Measurements from ENCODE around the gene CCL26.

DNA sequence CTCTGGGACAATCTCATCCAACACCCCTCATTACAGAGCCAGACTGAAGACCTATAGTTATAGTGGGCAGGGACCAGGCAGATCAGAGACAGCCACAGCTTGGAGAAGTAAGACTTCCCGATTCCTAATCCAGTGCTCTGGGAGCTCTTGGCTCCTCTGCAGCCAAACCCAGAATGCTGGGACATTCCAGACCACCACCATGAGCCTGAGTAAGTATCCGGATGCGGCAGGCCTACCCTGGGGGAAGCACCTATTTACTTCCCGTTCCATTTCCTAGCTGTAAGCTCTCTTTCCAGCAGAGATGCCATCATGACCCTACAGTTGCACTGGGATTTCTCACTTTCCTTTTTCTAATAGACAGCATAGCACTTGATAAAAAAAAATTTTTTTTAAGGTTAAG is 49.6 kb downstream of the CCL26 start:
- TF ChIP-seq, protein P1, sequence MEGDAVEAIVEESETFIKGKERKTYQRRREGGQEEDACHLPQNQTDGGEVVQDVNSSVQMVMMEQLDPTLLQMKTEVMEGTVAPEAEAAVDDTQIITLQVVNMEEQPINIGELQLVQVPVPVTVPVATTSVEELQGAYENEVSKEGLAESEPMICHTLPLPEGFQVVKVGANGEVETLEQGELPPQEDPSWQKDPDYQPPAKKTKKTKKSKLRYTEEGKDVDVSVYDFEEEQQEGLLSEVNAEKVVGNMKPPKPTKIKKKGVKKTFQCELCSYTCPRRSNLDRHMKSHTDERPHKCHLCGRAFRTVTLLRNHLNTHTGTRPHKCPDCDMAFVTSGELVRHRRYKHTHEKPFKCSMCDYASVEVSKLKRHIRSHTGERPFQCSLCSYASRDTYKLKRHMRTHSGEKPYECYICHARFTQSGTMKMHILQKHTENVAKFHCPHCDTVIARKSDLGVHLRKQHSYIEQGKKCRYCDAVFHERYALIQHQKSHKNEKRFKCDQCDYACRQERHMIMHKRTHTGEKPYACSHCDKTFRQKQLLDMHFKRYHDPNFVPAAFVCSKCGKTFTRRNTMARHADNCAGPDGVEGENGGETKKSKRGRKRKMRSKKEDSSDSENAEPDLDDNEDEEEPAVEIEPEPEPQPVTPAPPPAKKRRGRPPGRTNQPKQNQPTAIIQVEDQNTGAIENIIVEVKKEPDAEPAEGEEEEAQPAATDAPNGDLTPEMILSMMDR (conservative IDR thresholded peaks at IDR 0.05; ENCODE audit: low read depth, low read length) = no peak
- no peak for TF ChIP-seq EZH2 (IDR thresholded peaks at IDR 0.05; ENCODE audit: low read length, unreplicated experiment)
